ENCODE data around the gene HNRNPAB.

HNRNPAB gene

DNA sequence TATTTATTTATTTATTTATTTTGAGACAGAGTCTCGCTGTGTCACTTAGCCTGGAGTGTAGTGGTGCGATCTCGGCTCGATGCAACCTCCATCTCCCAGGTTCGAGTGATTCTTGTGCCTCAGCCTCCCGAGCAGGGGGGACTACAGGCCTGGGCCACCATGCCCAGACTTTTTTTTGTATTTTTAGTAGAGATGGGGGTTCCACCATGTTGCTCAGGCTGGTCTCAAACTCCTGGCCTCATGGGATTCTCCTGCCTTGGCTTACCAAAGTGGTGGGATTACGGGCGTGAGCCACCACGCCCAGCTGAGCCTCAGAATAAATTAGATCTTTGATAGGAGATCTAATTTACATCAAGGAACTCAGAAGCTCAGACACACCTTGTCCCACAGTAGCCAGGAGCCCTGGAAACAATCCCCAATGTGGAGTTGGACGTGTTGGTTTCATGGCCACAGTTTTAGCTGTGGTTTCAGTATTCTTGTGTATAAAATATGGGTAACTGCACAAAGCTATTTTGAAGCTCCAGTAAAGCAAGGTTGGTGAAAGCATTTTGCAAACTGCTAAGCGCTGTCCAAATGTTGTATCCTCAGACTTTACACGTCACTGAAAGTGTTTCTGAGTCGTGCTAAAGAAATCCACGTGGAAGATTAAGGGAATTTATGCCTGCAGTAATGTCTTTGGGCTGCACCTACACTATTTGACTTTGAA lies 3.0 kb upstream of the HNRNPAB start:
- DNase-seq (ENCODE audit: low read depth), result no peak
- TF ChIP-seq, protein P1, sequence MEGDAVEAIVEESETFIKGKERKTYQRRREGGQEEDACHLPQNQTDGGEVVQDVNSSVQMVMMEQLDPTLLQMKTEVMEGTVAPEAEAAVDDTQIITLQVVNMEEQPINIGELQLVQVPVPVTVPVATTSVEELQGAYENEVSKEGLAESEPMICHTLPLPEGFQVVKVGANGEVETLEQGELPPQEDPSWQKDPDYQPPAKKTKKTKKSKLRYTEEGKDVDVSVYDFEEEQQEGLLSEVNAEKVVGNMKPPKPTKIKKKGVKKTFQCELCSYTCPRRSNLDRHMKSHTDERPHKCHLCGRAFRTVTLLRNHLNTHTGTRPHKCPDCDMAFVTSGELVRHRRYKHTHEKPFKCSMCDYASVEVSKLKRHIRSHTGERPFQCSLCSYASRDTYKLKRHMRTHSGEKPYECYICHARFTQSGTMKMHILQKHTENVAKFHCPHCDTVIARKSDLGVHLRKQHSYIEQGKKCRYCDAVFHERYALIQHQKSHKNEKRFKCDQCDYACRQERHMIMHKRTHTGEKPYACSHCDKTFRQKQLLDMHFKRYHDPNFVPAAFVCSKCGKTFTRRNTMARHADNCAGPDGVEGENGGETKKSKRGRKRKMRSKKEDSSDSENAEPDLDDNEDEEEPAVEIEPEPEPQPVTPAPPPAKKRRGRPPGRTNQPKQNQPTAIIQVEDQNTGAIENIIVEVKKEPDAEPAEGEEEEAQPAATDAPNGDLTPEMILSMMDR (IDR thresholded peaks at IDR 0.05; ENCODE audit: control insufficient read depth, insufficient read depth, low read depth, low read length, missing control alignments), result no peak

GRCh38 chr5:178201927-178202235 lies 2.5 kb upstream of the HNRNPAB start:
- no peak for DNase-seq (ENCODE audit: low read depth)
- TF ChIP-seq, protein P1 (IDR thresholded peaks at IDR 0.05; ENCODE audit: control insufficient read depth, insufficient read depth, low read depth, low read length, missing control alignments), result no peak
- no peak overlapping the region for H3K4me3 ChIP-seq (ENCODE audit: control insufficient read depth, low read depth, low read length)

More for the DNA sequence above, 3.0 kb upstream of the HNRNPAB start:
- H3K4me3 ChIP-seq (ENCODE audit: control insufficient read depth, low read depth, low read length), result no peak overlapping the region

DNA sequence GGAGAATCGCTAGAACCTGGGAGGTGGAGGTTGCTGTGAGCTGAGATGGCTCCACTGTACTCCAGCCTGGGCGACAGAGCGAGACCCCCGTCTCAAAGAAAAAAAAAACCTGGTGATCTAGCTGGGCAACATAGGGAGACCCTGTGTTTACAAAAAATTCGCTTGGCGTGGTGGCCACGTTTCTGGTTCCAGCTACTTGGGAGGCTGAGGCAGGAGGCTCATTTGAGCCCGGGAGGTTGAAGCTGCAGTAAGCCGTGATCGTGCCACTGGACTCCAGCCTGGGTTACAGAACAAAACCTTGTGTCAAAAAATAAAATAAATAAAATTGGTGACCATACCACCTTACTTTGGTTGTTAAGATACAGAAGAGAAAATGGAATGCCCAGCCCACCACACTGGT lies 1.8 kb upstream of the HNRNPAB start:
- TF ChIP-seq, protein P1 (IDR thresholded peaks at IDR 0.05; ENCODE audit: control insufficient read depth, insufficient read depth, low read depth, low read length, missing control alignments), result no peak
- H3K4me3 ChIP-seq (ENCODE audit: control insufficient read depth, low read depth, low read length), result no peak overlapping the region

DNA sequence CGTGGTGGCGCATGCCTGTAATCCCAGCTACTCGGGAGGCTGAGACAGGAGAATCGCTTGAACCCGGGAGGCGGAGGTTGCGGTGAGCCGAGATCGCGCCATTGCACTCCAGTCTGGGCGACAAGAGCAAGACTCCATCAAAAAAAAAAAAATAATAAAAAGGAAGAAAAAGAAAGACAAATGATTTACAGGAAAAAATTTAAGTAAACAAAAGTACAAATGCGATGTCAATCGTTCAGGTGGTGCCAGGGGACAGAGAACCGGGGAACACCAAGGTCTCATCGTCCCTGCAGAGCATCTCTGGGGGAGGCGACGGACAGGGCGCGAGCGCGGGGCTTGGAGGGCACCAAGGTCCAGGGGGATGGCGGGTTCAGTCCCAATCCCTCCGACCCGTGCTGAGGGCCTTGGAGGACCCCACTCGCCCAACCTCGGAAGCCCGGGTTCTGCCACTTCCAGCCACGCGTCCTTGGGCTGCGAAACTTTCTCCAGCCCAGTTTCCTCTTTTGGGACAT lies 607 bp upstream of the HNRNPAB start:
- TF ChIP-seq, protein P1 (IDR thresholded peaks at IDR 0.05; ENCODE audit: control insufficient read depth, insufficient read depth, low read depth, low read length, missing control alignments), result no peak
- DNase-seq (ENCODE audit: low read depth), result no peak
- peak overlapping the region; percentile 75 for H3K4me3 ChIP-seq (ENCODE audit: control insufficient read depth, low read depth, low read length)

More for the DNA sequence above, 1.8 kb upstream of the HNRNPAB start:
- no peak for DNase-seq (ENCODE audit: low read depth)

DNA sequence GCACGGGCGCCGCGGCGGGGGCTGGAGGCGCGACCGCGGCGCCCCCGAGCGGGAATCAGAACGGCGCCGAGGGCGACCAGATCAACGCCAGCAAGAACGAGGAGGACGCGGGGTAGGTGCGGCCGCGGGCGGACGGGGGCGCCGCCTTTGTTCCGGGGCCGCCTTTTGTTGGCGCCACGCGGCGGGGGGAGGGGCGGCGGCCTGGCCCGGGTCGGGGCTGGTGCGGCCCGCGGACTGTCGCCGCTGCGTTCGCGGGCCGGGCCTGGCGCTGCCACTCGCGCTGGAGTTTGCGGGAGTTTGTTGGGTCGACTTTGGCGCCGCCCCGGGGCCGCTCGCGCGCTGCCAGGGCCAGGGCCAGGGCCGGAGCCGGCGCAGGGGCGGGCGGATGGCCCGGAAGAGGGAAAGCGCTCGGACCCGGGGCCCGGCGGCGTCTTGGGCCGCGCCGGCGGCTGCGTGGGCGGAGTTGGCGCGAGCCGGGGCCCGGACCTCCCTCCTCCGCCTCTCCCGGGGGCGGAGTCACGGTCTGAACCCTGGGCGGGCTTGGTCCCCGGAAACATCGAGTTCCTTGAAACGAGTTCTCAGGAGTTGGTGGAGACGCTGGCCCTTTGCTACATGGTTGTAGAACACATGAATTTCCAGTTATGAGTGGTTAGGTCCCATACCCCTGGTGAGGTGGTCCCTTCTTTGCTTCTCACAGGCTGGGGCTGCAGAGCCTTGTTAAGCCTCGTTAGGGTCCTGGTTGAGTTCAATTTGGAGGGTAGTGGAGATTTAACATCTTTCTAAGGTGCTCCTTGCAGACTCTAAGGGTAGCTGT lies 809 bp downstream of the HNRNPAB start:
- H3K4me3 ChIP-seq (ENCODE audit: control insufficient read depth, low read depth, low read length), result peak overlapping the region; percentile 75
- DNase-seq (ENCODE audit: low read depth), result no peak
- TF ChIP-seq, protein P1 (IDR thresholded peaks at IDR 0.05; ENCODE audit: control insufficient read depth, insufficient read depth, low read depth, low read length, missing control alignments), result no peak

DNA sequence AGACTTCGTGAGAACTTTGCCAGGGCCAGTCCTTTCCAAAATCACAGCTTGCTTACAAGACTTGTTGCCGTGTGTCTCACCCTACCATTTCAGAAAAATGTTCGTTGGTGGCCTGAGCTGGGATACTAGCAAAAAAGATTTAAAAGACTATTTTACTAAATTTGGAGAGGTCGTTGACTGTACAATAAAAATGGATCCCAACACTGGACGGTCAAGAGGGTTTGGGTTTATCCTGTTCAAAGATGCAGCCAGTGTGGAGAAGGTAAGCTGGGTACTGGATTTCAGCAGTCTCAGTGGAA lies 1.4 kb downstream of the HNRNPAB start:
- TF ChIP-seq, protein P1 (IDR thresholded peaks at IDR 0.05; ENCODE audit: control insufficient read depth, insufficient read depth, low read depth, low read length, missing control alignments), result no peak
- DNase-seq (ENCODE audit: low read depth), result no peak
- peak overlapping the region; percentile 75 for H3K4me3 ChIP-seq (ENCODE audit: control insufficient read depth, low read depth, low read length)
